Hepatocyte (in vitro differentiated cells): ENCODE results near the gene CDH6.

Experiments
- CTCF ChIP-seq: fragments of 200-600 bp; sonication (generic); IDR thresholded peaks from 2 replicates; pipeline ENCODE4 v1.5.1; 2016; ENCODE audit warnings: antibody characterized with exemption, mild to moderate bottlenecking; ENCODE audit not compliant: poor library complexity
- EZH2phosphoT487 ChIP-seq: fragments of 200-600 bp; sonication (generic); IDR thresholded peaks from one replicate; pipeline ENCODE4 v1.6.1; 2018; ENCODE audit warnings: antibody characterized with exemption, mild to moderate bottlenecking, low read depth, moderate library complexity; ENCODE audit not compliant: unreplicated experiment, severe bottlenecking

DNA sequence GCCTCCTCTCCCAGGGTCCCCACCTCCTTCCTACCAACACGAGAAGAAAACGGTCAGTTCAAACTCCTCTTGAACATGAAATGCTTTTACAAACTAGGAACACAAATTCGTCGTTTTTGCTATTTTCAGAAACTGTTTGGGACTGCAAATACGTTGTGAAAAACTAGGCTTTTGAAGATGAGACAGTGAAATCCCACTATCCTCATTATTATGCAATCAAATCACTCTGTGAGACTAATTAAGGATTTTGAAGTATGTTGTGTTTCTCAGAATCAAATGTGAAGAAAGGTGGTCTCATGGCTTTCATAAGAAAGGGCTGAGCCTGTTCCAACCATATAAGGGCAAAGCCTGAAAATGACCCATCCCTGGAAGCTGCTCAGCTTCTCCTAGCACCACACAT lies 33.2 kb downstream of the CDH6 start:
- no peak for TF ChIP-seq CTCF
- no peak for TF ChIP-seq EZH2phosphoT487
